ENCODE results near the gene UQCRC1.

DNA sequence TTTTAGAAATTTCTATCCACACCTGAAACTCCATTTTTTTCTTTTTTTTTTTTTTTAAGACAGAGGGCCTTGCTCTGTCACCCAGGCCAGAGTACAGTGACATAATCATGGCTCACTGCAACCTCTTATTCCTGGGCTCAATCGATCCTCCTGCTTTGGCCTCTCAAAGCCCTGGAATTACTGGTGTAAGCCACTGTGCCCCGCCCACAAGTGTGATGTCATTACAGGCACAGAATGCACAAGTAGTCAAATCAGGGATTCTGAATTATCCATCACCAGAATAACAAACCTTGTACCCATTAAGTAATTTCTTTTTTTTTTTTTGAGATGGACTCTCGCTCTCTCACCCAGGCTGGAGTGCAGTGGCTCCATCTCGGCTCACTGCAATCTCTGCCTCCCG lies 1.9 kb downstream of the UQCRC1 start:
- TF ChIP-seq, protein P1, sequence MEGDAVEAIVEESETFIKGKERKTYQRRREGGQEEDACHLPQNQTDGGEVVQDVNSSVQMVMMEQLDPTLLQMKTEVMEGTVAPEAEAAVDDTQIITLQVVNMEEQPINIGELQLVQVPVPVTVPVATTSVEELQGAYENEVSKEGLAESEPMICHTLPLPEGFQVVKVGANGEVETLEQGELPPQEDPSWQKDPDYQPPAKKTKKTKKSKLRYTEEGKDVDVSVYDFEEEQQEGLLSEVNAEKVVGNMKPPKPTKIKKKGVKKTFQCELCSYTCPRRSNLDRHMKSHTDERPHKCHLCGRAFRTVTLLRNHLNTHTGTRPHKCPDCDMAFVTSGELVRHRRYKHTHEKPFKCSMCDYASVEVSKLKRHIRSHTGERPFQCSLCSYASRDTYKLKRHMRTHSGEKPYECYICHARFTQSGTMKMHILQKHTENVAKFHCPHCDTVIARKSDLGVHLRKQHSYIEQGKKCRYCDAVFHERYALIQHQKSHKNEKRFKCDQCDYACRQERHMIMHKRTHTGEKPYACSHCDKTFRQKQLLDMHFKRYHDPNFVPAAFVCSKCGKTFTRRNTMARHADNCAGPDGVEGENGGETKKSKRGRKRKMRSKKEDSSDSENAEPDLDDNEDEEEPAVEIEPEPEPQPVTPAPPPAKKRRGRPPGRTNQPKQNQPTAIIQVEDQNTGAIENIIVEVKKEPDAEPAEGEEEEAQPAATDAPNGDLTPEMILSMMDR (IDR thresholded peaks at IDR 0.05; ENCODE audit: insufficient read depth, low read depth, low read length), result no peak
- TF ChIP-seq EZH2 (IDR thresholded peaks at IDR 0.05; ENCODE audit: insufficient read depth, low read length), result no peak

Data from astrocyte (in vitro differentiated cells and primary cell).